Fibroblast of pulmonary artery (primary cell): Measurements from ENCODE around the gene FAF1.

Source experiments
- DNase-seq: peaks from one replicate; pipeline ENCODE4 v3.0.0-alpha.2; 2010; ENCODE audit warnings: low read depth
- H3K4me3 ChIP-seq: replicated peaks from 2 replicates; pipeline ENCODE4 v1.5.1; 2011; ENCODE audit warnings: low read depth, mild to moderate bottlenecking, control low read depth, low read length, moderate library complexity
- CTCF ChIP-seq: IDR thresholded peaks from 2 replicates; pipeline ENCODE4 v1.5.1; 2011; ENCODE audit warnings: mild to moderate bottlenecking, control low read depth, low read length, inconsistent platforms; ENCODE audit errors: missing control alignments

Gene FAF1

GRCh38 chr1:50812346-50812745 lies 147.7 kb downstream of the FAF1 start:
- no peak for DNase-seq
- no peak for TF ChIP-seq CTCF
- no peak overlapping the region for H3K4me3 ChIP-seq

- TF ChIP-seq CTCF = no peak
- no peak for DNase-seq
- no peak overlapping the region for H3K4me3 ChIP-seq
Measured at GRCh38 chr1:50808296-50808695, 151.8 kb downstream of the FAF1 start.

DNA sequence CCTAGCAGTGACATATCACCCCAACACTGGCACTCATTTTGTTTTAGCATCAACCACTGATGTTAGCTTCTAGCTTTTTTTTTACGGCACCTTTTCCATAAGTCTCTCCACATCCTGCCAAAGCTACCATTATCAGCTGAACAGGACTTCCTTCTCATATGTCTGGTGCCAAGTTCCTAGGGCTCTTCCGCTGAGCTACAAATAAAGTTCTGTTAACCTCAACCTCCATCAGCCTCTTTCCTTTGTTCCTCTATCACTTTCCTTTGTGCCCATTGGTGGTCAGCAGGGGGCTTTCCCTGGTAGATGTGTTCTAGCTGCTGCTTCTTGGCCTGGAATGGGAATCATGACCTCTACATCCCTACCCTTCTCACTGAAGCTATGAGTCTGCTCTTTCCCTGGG lies 163.8 kb downstream of the FAF1 start:
- peak; percentile 8 for DNase-seq
- TF ChIP-seq CTCF = no peak
- H3K4me3 ChIP-seq = no peak overlapping the region

DNA sequence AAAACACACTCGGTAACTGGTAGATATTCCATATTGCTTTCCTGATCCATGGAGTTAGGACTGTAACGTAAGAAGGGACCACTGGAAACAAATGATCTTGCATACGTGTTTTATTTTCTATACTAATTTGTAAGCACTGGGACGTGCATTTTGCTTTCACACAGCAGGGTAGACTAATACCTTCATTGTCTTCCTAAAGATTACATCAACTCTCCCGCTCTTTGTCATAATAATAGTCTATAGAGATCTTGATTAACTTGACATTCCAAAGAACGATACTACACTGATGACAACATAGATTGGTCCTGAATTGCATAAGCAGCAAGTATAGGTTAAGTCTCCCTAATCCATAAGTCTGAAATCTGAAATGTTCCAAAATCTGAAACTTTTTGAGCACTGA lies 166.5 kb downstream of the FAF1 start:
- no peak for TF ChIP-seq CTCF
- H3K4me3 ChIP-seq = no peak overlapping the region
- DNase-seq = no peak

DNA sequence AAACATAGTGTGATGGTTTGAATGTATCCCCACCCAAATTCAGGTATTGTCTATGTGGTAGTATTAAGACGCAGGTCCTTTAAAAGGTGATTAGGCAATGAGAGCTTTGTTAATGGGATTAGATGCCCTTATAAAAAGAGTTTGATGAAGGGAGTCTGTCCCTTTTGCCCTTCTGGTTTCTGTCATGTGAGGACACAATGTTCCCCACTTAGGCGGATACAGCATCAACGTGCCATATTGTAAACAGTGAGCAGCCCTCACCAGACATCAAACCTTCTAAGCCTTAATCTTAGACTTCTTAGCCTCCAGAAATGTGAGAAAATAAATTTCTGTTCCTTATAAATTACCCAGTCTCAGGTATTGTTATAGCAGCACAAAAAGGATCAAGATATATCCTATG lies 172.8 kb downstream of the FAF1 start:
- H3K4me3 ChIP-seq = no peak overlapping the region
- no peak for TF ChIP-seq CTCF
- no peak for DNase-seq

DNA sequence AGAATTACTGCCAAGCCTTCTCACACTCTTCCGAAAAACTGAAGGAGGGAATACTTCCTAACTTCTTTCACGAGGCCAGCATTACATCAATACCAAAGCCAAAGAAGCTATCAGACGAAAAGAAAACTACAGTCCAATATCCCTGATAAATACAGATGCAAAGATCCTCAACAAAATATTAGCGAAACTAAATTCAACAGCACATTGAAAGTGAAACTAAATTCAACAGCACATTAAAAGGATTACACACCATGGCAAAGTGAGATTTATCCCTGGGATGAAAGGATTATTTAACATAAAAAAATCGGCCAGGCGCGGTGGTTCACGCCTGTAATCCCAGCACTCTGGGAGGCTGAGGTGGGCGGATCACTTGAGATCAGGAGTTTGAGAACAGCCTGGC lies 176.8 kb downstream of the FAF1 start:
- no peak overlapping the region for H3K4me3 ChIP-seq
- DNase-seq = no peak
- TF ChIP-seq CTCF = no peak

- DNase-seq = no peak
- no peak for TF ChIP-seq CTCF
Measured at GRCh38 chr1:50780797-50781196, 179.3 kb downstream of the FAF1 start.

More at GRCh38 chr1:50780797-50781196, 179.3 kb downstream of the FAF1 start:
- H3K4me3 ChIP-seq = no peak overlapping the region
